K562 (cell line): ENCODE data around the gene CNPY2. TPM values are rescaled to one million over a fixed set of nuclear protein-coding genes. Genes with fewer than 3 reads are reported as not detected.

Source experiments
- BCOR ChIP-seq: fragments of 450-650 bp; IDR thresholded peaks from 2 replicates; pipeline ENCODE4 v1.6.1; 2016
- CEBPZ ChIP-seq: fragments of 150-350 bp; IDR thresholded peaks from 2 replicates; pipeline ENCODE4 v1.6.1; 2014; ENCODE audit warnings: low read depth, mild to moderate bottlenecking, low read length, borderline replicate concordance
- GTF2B ChIP-seq: IDR thresholded peaks from 2 replicates; pipeline ENCODE4 v1.6.1; 2011; ENCODE audit not compliant: insufficient read length; ENCODE audit errors: extremely low read depth
- RCOR1 ChIP-seq, 2 experiments: IDR thresholded peaks; 2 replicates each; pipeline ENCODE4 v1.6.1; 2012; ENCODE audit warnings: low read depth in 2 of 2, low read length in 2 of 2, borderline replicate concordance in 1 of 2, improper control_type of control experiment in 1 of 2
- ZNF407 ChIP-seq: fragments of 450-650 bp; IDR thresholded peaks from 2 replicates; pipeline ENCODE4 v1.6.1; 2016; ENCODE audit warnings: low read depth
- ZSCAN32 ChIP-seq: fragments of 450-650 bp; formaldehyde crosslinking; IDR thresholded peaks from 2 replicates; pipeline ENCODE4 v1.4.0; 2020; ENCODE audit warnings: mild to moderate bottlenecking, moderate library complexity
- polyA plus RNA-seq, 8 experiments: library from polyadenylated mRNA; depleted of rRNA in 4 of 8; stranded (reverse) in 5 of 8; unstranded in 3 of 8; fragments of >200 nt; fragmentation: Nextera tagmentation in 2 of 8; fragmentation: Illumina TruSeq in 1 of 8; extraction: Ambion mirVana in 2 of 8; extraction: Trizol in 1 of 8; gene quantifications; 2 replicates each; pipeline versions ENCODE4 v1.2.1 to v1.2.3, GENCODE V29; 2011 to 2014; ENCODE audit warnings: inconsistent platforms in 1 of 8, missing spikeins in 1 of 8
- total RNA-seq, 7 experiments: library from RNA; depleted of rRNA in 6 of 7; stranded (reverse); fragments of >200 nt in 6 of 7; fragmentation: Illumina TruSeq in 2 of 7; extraction: Trizol in 2 of 7; gene quantifications; 2 replicates each; pipeline versions ENCODE4 v1.2.1 to v1.2.3, GENCODE V29; 2011 to 2021; ENCODE audit warnings: low replicate concordance in 1 of 7

The CNPY2 gene
- total and polyA plus RNA-seq, 9 of the 15 experiments (the other 6 are each of a cell fraction or from before 2014, with no cell fraction given) = 33.8 to 190 (median 138) TPM

GRCh38 chr12:56300644-56301464 lies 14.9 kb downstream of the CNPY2 start (continued):
- no peak for TF ChIP-seq CEBPZ
- TF ChIP-seq RCOR1 (IDR thresholded peaks at IDR 0.05; ENCODE audit: borderline replicate concordance in 1 of 2, low read depth in 2 of 2, low read length in 2 of 2) = peak; percentile 68 to 73; a peak in 2 of 4 replicates
- TF ChIP-seq BCOR = peak; percentile 82
- no peak for TF ChIP-seq GTF2B
- TF ChIP-seq ZNF407 = no peak
- no peak; the same call in 1 of the 2 replicates for TF ChIP-seq ZSCAN32 (CRISPR knock-in tag)
